GM12874 (cell line): ENCODE measurements around the gene SPTLC3.

Source experiments
- TF ChIP-seq, protein P1 (sequence below): IDR thresholded peaks from 2 replicates; pipeline ENCODE4 v1.5.1; 2011; ENCODE audit warnings: low read depth, mild to moderate bottlenecking, control low read depth, low read length, moderate library complexity; ENCODE audit not compliant: insufficient read depth

SPTLC3 gene

DNA sequence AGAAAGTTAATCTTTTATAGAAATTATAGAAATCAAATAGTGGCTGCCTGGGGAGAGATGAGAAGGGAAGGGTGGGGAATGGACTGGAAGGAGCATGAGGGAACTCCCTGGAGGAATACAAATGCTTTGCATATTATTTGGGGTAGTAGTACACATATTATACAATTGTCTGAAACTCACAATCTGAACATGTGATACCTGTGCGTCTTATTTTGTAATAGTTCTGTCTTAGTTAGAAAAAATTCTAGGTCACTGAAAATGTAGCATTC, 30.7 kb upstream of the SPTLC3 start:
- TF ChIP-seq, protein P1, sequence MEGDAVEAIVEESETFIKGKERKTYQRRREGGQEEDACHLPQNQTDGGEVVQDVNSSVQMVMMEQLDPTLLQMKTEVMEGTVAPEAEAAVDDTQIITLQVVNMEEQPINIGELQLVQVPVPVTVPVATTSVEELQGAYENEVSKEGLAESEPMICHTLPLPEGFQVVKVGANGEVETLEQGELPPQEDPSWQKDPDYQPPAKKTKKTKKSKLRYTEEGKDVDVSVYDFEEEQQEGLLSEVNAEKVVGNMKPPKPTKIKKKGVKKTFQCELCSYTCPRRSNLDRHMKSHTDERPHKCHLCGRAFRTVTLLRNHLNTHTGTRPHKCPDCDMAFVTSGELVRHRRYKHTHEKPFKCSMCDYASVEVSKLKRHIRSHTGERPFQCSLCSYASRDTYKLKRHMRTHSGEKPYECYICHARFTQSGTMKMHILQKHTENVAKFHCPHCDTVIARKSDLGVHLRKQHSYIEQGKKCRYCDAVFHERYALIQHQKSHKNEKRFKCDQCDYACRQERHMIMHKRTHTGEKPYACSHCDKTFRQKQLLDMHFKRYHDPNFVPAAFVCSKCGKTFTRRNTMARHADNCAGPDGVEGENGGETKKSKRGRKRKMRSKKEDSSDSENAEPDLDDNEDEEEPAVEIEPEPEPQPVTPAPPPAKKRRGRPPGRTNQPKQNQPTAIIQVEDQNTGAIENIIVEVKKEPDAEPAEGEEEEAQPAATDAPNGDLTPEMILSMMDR, result no peak

DNA sequence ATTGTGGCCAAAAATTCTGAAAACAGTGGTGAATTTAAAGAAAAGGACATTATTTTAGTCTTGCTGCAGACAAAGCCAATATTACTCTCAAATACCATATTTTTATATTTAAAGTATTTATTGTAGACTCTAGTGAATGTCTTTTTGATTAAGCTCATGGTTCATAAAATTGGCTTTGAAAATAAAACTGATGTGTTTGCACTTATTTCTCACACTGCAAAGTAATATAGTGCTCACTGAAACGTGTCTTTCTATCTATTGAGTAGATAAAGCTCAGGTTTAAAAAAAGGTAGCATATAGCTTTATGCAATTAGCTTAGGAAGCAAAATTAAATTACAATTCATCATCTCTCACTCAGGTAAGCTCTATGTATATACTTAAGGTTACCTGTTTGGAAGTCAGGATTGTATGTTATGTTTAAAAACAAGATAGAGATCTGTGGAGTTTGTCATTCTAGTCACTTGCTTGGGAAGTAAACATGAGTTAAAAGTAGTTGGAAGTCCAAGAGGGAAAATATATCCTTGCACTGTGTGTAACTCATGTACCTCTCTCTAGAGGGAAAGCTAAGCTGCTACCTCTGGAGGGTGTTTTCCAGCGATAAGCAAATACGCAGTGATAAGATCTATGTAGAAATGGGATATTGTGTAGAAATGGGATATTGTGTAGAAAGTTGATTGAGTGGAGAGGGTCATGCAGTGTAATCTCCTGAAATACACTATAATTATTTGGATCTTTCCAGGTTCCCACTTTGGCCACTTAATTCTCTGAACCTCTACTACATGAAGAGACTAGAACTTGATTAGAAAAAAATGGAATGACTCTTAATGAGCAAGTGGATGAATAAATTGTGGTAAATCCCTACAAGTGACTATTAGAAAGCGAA, 29.9 kb upstream of the SPTLC3 start:
- TF ChIP-seq, protein P1, result no peak

DNA sequence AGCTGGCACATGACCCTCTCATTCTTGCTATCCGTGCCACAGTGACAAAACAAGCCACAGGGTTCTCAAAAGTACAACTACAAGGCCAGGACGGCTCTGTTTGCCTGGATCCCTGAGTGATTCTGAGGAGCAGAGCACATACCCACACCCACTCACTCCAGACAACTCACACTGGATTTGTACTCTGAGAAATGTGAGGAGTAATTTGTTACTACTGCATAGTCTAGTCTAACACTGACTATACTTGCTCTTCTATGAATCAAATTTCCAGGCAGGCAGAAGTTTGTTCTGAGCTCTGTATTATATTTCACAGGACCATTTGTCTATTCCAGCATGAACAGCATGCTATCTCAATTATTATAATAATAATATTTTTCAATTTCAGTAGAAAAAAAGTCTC, 26.7 kb upstream of the SPTLC3 start:
- TF ChIP-seq, protein P1, result no peak

DNA sequence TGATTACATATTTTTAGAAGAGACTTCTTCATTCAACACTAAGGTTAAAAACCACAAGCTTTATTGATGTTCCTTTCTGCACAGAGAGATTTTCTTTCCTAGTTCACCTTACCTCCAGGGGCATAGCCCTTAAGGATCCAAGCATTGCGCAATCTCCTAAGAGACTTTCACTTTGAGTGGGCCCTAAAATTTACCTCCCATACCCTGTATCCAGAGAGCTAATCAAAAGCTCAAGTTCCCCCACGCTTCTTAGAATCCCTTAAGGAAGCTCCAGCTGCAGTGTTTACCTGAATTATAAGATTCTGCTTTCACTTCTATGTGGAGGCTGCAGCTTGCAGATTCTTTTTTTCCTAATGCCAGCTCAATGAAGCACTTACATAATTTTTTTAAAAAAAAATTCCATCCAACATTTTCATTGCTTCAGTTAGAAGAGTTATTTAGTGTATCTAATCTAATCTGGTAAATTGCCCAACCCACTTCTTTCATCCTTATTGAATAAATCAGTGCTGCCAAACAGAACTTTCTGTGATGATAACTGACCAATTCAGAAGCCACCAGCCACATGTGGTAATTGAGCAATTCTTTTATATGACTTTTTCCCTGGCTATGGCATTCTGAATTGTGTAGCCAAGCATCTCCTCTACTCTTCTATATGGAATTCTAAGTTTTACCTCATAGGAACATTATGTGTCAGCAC, 24.6 kb upstream of the SPTLC3 start:
- TF ChIP-seq, protein P1, result no peak

DNA sequence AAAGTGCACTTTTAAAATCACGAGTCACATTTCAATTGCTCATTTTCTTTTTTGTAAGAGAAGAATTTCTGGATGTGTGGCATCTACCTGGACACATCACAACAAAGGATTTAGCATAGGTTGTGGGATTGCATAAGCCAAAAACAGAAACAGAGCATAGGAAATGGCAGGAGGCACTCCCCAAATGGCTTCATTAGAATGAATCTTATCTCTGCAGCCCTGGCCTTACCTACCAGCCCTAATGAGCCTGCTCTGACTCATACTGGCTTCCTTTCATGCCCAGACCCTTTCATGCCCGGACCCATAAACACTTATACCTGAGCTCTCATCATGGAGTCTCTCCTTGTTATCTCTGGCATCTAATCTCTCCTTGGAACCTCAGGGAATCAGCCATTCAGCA, 23.9 kb upstream of the SPTLC3 start:
- TF ChIP-seq, protein P1, result no peak

DNA sequence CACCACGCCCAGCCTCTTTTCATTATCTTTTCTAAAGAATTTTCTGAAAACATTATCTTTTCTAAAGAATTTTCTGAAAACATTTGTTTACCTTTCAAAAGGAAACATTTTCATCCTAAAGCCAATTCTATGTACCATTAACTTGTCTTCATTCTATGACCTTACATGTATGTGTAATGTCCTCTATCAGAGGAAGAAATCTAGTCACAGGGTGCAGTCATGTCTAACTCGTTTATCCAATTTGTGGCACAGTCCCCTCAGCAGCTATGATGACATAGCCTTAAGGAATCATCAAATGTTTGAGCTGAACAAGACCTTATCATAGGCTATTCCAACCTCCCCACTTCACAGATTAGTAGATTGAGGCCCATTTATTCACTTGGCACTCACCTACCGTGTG, 21.5 kb upstream of the SPTLC3 start:
- TF ChIP-seq, protein P1, result no peak

DNA sequence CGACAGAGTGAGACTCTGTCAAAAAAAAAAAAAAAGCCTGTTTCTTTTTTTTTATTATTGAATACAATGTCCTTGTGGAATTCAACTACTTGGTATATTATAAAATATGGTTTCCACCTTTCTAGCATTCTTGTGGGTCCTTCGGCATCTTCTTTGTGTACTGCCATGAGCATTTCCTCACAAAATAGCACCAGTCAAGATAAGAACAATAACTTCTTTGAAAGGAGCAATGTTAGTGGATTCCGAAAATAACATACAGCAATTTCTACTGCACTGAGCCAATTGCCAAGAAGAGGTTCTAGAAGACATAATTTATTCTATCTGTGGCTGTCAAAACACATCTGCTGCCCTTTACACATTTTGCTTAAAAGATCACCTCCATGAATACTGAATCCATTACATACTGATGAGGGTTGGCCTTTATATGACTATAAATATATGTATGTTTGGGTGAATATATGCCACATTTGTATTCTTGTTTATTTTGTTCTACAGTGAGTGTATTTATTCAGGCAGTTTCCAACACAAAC, 19.1 kb upstream of the SPTLC3 start:
- TF ChIP-seq, protein P1, result no peak
